HG02938 (cell line): ENCODE measurements around the gene CCDC184.

ENCODE experiments used
- ATAC-seq: cut with Tn5 transposase; IDR thresholded peaks from one replicate; pipeline ENCODE4 v1.9.1; 2021; ENCODE audit warnings: mild to moderate bottlenecking, moderate library complexity; ENCODE audit not compliant: unreplicated experiment

CCDC184 gene

GRCh38 chr12:48177982-48178381 lies 5.5 kb upstream of the CCDC184 start:
- ATAC-seq = no peak

GRCh38 chr12:48179466-48179865 lies 4.0 kb upstream of the CCDC184 start:
- ATAC-seq = no peak

GRCh38 chr12:48180424-48180823 lies 3.0 kb upstream of the CCDC184 start:
- no peak for ATAC-seq

GRCh38 chr12:48180857-48181495 lies 2.5 kb upstream of the CCDC184 start:
- no peak for ATAC-seq

DNA sequence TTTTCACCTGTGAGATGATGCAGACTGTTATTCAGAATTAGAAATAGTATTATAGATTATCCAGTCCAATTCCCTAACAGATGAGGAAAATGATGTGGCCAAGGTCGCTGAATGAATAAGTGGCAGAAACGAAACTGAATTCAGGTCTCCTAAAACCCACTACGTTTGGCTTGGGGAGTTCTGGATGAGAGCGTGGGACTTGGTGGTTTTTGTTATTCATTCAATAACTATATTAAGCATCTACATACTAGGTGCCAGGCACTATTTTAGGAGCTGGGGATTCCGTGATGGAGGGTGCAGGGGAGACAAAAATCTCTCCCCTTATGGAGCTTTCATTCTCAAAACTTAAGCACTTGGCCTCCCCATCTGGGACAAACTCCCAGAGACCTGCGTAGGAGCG lies 813 bp upstream of the CCDC184 start:
- ATAC-seq = no peak

GRCh38 chr12:48183876-48184548 lies 568 bp downstream of the CCDC184 start:
- no peak for ATAC-seq

DNA sequence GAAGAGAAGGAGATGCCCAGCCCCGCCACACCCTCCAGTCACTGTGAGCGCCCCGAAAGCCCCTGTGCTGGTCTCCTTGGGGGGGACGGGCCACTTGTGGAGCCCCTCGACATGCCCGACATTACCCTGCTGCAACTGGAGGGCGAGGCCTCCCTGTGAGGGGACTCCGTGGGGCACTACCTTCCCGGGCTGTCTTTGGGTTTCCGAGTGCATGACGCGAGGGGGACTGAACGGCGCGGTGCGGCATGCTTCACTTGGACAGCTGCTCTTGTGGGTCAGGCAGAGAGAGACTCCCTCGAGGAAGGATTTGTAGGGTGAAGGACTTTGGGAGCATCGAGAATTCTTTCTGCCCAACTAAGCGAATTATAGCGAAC lies 1.1 kb downstream of the CCDC184 start:
- ATAC-seq = no peak

GRCh38 chr12:48185181-48185919 lies 1.9 kb downstream of the CCDC184 start:
- no peak for ATAC-seq

GRCh38 chr12:48187916-48188695 lies 4.7 kb downstream of the CCDC184 start:
- no peak for ATAC-seq

DNA sequence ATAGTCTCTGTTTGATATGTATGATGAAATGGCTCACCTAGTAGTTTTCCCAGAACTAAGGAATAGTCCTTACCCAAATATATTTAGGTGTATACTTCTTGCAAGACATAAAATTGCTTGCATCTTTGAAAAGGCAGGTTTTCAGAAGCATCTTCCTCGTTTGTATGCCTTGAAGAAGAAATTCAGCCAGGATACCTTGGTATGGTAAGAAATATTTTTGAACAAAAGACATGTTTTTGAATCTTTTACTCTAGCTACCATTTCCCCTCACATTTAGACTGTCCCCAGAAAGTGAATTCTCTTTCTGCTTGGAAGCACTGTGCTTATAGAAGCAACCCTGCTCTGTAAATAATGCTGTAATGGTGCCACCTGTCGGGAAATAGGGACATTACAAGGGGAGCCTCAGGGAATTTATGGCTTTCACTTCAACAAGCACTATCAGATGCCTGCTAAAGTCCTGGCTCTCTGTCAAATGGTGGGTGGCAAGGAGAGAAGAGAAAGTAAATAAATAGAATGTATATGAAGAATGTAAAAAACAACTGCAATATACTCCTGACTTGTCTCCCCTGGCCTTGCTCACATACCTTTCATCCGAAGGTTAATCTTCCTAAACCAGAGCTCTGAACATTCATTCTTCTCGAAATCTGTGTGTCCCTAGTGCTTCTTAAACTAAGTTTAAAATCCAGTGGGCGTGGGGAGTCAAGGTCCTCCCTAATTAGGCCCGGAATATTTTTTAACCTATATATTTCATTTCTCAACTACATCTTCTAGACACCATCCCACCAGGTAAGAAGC lies 6.1 kb downstream of the CCDC184 start:
- ATAC-seq = no peak

- ATAC-seq = no peak
These were observed 7.7 kb downstream of the CCDC184 start for GRCh38 chr12:48191096-48191495.

- ATAC-seq = no peak
These were observed 9.4 kb downstream of the CCDC184 start for GRCh38 chr12:48192861-48193260.

- no peak for ATAC-seq
These were observed 10.2 kb downstream of the CCDC184 start for GRCh38 chr12:48193623-48194022.

DNA sequence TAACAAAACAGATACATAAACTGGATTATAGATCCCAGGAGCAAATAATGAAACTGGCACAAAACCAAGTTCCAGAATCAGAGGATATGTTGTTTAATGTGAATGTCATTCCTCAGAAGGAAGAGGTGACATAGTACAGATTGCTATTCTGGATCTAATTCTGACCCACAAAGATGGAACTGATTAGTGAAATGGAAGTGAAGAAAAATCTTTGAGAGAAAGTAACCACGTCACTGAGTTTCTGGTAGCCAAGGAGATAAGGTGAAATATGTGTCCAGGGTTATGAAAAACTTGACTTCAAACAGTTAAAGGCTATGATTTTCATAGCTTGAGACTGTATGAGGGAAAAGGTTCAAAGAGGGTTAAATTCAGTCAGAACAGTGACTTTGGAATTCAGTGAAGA lies 11.4 kb downstream of the CCDC184 start:
- ATAC-seq = no peak

GRCh38 chr12:48197549-48197970 lies 14.1 kb downstream of the CCDC184 start:
- peak; percentile 31 for ATAC-seq

GRCh38 chr12:48197971-48198671 lies 14.7 kb downstream of the CCDC184 start:
- ATAC-seq = peak; percentile 99

DNA sequence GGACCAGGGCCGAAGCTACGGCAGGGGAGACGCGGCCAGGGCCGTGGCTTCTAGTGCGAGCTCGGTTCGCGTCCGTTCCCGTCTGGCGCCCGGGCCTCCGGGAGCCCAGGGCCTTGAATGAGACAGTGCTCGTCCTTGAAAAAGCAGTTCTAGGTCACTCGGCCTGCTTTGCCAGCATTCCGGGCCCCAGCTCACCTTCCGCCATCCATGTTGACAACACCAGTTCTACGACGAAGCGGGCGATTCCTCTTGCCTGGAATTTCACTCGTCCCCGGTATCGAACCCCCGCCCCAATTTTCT lies 15.2 kb downstream of the CCDC184 start:
- no peak for ATAC-seq

GRCh38 chr12:48198985-48199384 lies 15.5 kb downstream of the CCDC184 start:
- ATAC-seq = no peak

DNA sequence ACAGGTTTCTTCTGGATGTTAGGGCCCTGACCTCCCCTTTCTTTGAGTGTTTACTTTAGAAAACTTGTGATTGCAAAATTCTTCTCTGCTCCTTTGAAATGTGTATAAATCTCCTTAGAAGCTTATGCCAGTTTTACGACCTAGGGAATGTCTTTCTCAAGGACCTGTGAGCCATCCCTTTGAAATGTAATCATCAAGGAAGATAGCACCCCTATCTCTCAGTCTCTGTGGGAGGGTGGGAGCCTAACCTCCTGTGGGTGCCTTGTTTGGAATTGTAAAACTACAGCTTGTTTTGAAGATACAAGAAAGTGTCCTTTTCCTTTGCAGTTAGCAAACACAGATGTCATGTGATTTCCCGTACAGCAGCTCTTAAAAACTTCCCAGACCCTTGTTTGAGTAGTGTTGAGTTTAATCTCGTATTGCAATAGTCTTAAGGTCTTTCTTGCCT lies 16.4 kb downstream of the CCDC184 start:
- ATAC-seq = no peak

DNA sequence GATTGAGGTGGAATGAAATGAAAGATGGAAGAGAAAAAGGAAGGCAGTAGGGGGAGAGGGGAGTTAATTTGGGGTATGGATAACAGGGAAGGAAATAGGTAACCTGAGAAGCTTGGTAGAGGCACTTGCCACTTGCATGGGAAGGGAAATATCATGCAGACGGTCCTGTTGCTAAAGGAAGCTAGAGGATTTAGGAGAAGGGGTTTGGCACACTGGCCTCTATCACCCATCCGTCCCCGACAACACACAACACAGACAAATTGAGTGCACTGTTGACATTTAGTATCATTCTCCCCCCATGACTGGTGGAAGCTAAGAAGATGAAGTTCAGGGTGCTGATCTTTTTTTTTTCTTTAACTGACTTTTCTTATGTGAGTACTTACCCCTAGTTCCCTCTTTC lies 17.6 kb downstream of the CCDC184 start:
- ATAC-seq = no peak
